Right renal pelvis (tissue), 4 donors: ENCODE measurements around the gene STYXL2. TPM values are rescaled to one million over a fixed set of nuclear protein-coding genes. Genes with fewer than 3 reads are reported as not detected.

ENCODE experiments used
- DNase-seq, 4 donors: peaks; one replicate each; pipeline ENCODE4 v3.0.0-alpha.2; 2013; ENCODE audit warnings: low read depth in 4 of 4, low spot score in 3 of 4, missing footprints in 1 of 4
- polyA plus RNA-seq, 4 donors: library from polyadenylated mRNA; unstranded; fragments of 120-200 nt; gene quantifications; one replicate each; pipeline ENCODE4 v1.2.1, GENCODE V29; 2013; ENCODE audit not compliant: insufficient read length in 4 of 4

The STYXL2 gene
- polyA plus RNA-seq, 4 donors = 0.42 to 0.66 (median 0.45) TPM

GRCh38 chr1:167077128-167077867 is 16.6 kb upstream of the STYXL2 start:
- DNase-seq = no peak

GRCh38 chr1:167077868-167078210 is 16.0 kb upstream of the STYXL2 start:
- no peak for DNase-seq

- no peak for DNase-seq
Measured at GRCh38 chr1:167081594-167082156, 12.2 kb upstream of the STYXL2 start.

GRCh38 chr1:167082511-167083027 is 11.3 kb upstream of the STYXL2 start:
- DNase-seq = no peak

GRCh38 chr1:167083066-167083665 is 10.7 kb upstream of the STYXL2 start:
- no peak for DNase-seq

- no peak for DNase-seq
Measured at GRCh38 chr1:167083871-167084270, 10.0 kb upstream of the STYXL2 start.

- no peak for DNase-seq
Measured at GRCh38 chr1:167084757-167085156, 9.1 kb upstream of the STYXL2 start.

GRCh38 chr1:167086033-167086432 is 7.8 kb upstream of the STYXL2 start:
- no peak for DNase-seq

- DNase-seq = no peak
Measured at GRCh38 chr1:167086768-167087167, 7.1 kb upstream of the STYXL2 start.

- DNase-seq = no peak
Measured at GRCh38 chr1:167088746-167089417, 5.0 kb upstream of the STYXL2 start.

GRCh38 chr1:167089939-167090313 is 3.9 kb upstream of the STYXL2 start:
- DNase-seq = no peak

- DNase-seq = no peak
Measured at GRCh38 chr1:167090314-167090942, 3.4 kb upstream of the STYXL2 start, which contains the start of gene GPA33. Gene GPA33 (minus strand): TSS chr1:167090377. CDS start chr1:167090287, 90 bp downstream.

- no peak for DNase-seq
Measured at GRCh38 chr1:167092653-167093052, 1.2 kb upstream of the STYXL2 start.

GRCh38 chr1:167094690-167095089 is 815 bp downstream of the STYXL2 start:
- no peak for DNase-seq

- no peak for DNase-seq
Measured at GRCh38 chr1:167095368-167095767, 1.5 kb downstream of the STYXL2 start.

GRCh38 chr1:167099851-167100250 is 6.0 kb downstream of the STYXL2 start:
- DNase-seq = no peak

- no peak for DNase-seq
Measured at GRCh38 chr1:167100730-167101129, 6.9 kb downstream of the STYXL2 start.

- no peak for DNase-seq
Measured at GRCh38 chr1:167101754-167102153, 7.9 kb downstream of the STYXL2 start.

- no peak for DNase-seq
Measured at GRCh38 chr1:167102906-167103573, 9.2 kb downstream of the STYXL2 start.

- no peak for DNase-seq
Measured at GRCh38 chr1:167104256-167104633, 10.4 kb downstream of the STYXL2 start.
